Stimulated activated CD4-positive, alpha-beta T cell treated with anti-CD3 and anti-CD28 coated beads, Interleukin-1b, Interleukin-23, amount 100 ng/mL, for 1 hour (primary cell): ENCODE measurements around the gene TMEM131L.
"Not testable (repeated sequence)": the region's sequence is repeated elsewhere in the genome, so short reads cannot be mapped to it uniquely, and the experiment has no call there.

Source experiments
- DNase-seq, 2 donors: peaks; one replicate each; pipeline ENCODE4 v3.0.0-alpha.2; 2020; ENCODE audit warnings: low read depth in 2 of 2

The TMEM131L gene

DNA sequence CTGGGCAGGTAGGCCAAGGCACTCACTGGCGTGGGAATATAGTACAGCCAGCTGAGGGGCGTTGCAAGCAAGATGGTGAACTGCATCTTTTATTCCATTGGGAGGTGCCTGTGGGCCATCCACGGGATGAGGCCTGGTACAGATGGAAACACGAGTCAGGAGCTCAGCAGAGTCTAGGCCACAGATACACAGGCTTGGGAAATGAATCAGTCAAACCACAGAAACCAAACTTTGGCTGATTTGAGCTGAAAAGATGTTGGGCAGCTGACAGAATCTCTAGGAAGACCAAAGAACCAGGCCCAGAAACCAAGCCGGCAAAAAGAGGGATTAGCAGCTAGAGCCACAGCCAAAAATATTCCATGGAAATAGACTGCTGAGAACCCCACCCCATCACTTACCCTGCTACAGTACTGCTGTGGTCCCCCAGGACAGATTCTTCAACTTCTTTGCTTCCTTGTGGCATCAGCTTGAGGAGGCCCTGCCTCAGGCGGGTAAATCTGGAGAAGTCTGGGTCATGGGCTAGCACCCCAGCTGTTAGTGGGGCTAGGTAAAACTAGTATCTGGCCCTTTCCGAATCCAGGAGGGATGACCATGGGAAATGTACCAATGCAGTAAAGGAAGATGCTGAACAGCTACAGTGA is 75.4 kb downstream of the TMEM131L start:
- DNase-seq = no peak

DNA sequence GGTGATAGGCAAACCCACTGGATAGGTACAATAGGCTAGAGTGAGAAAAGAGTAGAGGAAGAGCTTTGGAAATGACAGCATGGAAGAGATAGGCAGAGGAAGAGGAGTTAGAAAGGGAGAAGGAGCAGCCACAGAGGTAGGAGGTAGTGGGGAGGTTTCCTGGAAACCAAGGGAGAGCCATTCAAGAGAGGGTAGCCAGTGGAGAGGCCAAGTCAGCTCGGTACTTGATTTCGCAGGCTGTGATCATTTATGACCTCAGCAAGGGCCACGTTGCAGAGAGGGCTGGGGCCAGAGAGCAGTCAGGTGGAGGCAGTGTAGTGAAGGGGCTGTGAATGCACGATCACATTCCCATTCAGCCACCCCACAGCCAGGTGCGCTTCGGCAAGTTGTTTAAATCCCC is 76.0 kb downstream of the TMEM131L start:
- no peak for DNase-seq

DNA sequence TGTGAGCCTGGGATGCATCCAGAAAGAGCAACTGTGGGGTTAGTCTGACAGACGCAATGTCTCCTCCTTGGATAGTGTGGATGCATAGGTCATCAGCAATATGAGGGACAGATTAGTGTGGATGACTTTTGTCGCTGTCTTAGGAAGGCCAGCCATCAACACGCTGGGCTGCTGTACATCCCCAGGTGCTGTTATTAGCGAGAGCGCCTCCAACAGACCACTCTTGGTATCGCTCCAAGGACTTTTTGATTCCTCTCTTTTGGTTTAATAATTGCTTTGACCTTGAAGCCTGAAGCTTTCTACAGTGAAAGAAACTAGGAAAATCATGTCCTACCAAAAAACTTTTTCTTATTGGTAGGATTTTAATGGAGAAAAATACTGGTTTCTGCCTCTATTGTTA is 76.7 kb downstream of the TMEM131L start:
- no peak for DNase-seq

DNA sequence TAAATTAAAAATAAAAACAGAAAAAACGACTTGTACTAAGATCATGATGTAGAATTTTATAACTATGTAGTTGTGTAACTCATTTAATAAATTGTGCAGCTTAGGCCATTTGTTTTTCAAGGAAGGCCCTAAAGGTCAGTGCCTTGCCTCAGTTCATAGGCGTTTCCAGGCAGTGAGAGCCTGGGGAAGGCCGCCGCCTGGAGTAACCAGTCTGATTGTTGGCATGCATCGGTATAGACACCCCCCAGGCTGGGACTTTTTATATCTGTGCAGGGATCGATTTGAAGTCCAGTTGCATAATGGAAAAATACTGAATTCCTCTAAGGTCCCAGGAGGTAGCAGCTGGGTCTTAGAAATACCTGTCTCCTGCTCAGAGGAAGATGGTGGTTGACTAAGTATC is 77.2 kb downstream of the TMEM131L start:
- no peak for DNase-seq

DNA sequence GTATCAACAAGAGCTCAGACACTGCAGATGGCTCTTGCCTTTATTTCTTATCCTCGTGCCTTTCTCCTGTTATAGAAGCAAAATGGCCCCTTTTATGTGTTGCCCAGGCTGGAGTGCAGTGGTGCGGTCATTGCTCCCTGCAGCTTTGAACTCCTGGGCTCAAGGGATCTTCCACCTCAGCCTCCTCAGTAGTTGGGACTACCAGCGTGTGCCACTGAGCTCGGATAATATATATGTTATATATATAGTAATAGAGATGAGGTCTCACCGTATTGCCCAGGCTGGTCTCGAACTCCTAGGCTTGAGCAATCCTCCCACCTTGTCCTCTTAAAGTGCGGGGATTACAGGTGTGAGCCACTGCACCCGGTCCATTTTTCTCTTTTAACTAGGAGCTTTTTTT is 79.7 kb downstream of the TMEM131L start:
- no peak for DNase-seq

DNA sequence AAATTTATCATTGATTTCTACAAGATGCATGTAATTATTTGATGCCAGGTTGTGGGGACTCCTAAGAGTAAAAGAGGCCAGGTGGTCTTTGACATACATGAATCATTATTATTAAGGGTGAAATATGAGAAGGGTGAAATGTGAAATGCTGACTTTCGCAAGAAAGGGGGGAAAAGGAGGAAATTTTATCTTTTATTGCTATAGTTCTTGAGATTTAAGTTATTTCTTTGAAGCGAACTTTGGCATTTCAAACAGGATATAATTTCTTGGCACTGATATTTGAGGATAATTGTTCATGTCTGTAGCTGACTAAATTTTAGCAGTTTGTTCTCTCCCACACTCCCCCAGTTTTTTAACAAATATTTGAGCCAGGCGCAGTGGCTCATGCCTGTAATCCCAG is 80.1 kb downstream of the TMEM131L start:
- no peak for DNase-seq

DNA sequence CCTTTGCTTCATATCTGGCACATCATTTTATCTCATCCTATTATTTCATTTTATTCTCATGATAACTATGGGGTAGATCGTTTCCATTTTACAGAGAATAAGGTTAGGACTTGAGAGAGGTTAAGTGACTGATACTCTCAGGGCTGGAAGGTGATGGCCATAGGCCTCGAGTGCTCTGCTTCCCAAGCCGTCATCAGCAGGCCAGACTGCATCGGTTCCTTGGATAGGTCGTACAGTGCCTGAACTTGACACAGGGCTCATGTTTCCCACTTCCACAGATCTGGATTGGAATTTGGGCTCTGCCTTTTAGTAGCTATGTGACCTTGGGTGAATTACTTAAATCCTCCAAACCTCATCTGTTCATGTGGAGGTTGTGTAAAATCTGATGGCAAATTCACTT is 81.4 kb downstream of the TMEM131L start:
- DNase-seq = no peak

DNA sequence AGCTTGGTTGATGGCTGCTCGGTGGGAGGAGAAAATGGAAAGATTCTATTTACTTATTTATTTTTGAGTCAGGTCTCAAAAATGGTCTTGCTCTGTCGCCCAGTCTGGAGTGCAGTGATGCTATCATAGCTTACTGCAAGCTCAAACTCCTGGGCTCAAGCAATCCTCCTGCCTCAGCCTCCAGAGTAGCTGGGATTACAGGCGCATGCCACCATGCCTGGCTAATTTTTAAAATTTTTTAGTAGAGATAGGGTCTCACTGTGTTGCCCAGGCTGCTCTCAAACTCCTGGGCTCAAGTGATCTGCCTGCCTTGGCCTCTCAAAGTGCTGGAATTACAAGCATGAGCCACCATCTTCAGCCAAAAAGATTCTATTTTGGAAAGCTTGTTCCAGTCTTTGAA is 82.7 kb downstream of the TMEM131L start:
- not testable (repeated sequence) for DNase-seq

DNA sequence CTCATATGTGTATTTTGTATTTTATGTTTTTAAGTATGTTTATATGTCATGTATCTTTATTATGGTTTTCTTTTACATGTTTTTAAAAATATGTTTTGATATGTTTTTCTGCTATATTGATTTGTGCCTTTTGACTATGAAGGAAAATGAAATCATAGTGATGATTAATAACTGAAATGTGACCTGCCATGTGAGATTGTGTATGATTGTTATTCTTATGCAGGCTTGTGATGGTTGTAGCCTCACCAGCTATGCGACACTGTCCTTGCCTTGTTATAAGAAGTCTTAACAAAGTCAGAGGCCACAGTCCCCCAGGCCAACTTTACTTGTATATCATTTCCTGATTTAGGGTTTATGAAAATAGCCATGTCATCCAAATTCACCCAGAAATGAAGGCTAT is 83.2 kb downstream of the TMEM131L start:
- DNase-seq = no peak

DNA sequence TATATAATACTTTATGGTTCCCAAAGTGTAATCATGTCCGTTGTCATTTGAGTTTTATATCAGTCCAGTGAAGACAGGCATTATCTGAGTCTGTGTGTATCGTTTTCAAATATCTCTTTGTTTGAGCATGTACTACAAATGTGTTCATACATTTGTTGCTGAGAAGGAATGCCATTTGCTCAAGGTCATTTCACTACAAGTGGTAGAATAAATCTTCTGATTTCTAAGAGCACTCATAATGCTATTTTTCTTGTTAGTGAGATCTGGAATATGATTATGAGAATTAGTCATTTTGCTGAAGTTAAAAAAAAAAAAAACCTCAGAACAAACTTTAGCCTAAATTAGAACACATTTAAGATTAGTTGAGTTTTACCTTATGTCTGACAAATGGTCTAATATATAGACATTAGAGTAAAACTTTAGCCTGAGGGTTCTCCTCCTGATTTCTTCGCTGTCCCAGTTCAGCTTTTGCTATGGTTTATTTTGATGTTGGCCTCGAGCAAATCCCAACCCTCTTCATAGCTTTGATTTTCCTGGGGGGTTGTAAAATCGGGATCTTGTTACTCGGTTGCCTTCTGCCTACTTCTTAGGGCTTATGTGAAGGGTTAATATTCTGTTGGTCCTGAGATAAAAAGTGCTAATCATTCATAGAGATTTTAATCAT is 87.1 kb downstream of the TMEM131L start:
- no peak for DNase-seq

DNA sequence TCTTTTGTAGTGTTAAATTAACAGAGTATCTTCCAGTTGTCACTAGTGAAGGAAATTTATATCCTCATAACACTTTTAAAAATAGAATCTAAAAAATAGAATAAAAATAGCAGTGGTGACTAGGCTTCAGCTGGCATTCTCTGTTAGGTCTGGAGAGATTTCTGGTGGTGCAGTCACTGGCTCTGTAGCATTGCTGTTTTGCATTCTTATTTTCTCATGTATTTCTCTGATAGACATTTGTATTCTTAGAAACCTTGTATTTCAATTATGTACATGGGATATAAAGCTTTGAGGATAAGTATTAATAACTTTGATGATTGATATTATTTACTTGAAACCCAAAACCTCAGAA is 87.6 kb downstream of the TMEM131L start:
- no peak for DNase-seq

DNA sequence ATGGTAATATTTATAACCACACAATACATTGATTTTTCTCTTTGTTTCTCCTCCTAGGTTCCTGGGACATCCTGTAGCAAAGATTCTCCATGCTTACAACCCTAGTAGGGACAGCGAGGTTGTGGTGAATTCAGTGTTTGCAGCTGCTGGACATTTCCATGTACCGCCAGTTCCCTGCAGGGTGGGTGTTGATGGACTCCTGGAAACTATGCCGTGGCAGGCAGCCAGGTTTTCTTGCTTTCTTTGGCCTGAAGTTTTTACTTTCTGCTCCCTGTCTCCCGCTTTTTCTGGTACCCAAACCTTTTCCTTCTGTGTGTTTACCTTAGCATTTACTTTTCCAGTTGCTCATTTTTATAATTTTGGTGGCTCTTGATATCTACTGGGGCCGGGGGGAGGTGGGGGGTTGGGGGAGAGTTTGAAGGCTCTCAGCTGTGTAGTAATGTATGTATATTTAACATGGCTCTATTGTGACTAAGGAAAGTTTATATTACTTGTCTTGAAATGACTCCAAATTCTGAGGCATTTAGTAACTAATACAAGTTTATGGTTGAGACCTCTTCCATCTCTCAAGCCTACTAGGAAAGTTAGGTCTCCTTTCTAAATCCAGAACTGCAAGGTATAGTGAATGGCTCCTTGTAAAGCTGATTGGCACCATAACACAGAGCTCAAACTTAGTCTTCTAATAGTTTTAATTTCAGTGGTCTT is 89.7 kb downstream of the TMEM131L start:
- DNase-seq = no peak

DNA sequence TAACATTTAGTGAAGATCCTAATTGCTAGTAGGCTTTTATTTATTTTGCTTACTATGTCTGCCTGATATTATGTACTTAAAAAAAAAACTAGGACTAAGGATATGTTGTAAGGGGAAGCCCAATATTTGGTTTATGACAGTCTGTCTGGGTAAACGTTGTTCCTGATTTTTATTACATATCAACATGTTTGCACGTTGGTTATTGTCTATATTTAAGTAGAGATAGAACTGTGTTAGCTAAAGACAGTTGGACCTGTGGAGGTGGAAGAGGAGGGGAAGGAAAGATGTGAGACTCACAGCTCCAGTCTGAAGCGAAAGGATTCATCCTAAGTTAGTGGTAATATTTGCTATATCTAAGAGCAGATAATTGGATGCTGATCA is 90.3 kb downstream of the TMEM131L start:
- no peak for DNase-seq

DNA sequence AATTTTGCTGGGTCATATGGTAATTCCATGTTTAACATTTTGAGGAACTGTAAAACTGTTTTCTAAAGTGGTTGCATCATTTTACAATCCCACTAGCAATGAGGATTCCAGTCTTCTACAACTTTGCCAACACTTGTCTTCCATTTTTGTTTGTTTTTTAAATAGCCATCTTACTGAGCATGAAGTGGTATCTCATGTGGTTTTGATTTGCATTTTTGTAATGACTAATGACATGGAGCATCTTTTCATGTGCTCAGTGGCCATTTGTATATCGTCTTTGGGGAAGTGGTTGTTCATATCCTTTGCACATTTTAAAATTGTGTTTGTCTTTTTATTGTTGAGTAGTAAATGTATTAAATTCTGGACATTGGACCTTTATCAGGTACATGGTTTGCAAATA is 94.7 kb downstream of the TMEM131L start:
- no peak for DNase-seq

DNA sequence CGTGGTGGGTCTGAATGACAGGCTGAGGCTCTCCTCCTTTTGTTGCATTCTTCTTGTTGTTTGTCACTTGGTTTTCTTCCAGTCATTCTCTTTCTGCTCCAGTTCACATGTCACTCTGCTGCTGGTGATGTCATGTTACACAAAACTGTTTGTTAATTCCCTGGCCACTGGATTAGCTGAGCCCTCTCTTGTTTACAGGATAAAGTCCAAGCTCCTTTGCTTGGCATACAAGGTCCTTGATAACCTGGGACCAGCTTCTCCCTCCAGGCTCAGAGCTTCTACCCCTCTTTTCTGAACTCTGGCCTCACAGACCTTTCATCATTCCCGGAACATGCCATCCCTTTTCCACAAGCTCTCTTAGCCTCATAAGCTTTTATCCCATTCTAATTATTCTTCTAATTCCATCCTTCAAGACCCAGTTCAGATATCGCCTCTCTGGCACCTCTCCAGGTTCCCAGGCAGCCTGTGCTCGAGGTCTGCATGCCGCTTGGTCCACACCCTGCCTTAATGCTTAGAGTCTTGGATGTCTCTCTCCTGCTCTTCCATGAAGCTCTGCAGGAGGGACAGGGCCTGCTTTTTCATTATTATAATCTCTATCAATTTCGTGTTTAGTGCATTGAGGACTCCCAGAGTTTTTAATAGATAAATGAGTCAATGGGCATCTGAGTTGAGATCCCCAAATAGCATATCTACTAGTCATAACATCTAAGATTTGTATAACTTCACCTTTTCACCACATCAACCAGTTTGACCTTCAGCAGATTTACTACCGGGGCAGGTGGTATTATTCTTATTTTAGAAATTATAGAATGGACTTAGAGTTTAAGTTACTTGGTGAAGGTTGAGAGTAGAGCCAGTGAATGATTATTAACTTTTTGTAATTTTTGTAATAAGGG is 98.7 kb downstream of the TMEM131L start:
- no peak for DNase-seq

DNA sequence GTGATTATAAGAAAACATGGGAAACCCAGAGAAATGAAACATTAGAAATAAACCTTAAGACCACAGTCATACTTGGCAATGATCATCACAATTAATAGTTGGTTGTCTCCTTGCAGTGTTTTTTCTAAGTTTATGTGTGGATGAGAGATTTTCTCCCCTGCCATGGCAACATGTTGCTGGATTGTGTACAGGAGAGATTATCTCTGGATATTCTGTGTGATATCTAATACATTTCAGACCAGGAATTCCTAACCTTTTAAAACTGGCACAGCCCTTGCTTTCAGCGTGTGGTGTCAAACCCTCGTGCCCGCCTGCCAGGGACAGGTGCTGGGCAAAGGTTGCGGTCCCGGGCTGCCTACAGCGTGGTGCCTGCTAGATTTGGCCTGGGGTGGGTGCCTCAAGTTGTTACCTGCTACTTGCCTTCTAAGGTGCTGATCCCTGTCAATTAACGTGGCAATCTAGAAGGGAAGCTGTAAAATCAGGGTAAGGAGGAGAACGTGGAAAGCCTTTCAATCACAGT is 100.5 kb downstream of the TMEM131L start:
- no peak for DNase-seq

DNA sequence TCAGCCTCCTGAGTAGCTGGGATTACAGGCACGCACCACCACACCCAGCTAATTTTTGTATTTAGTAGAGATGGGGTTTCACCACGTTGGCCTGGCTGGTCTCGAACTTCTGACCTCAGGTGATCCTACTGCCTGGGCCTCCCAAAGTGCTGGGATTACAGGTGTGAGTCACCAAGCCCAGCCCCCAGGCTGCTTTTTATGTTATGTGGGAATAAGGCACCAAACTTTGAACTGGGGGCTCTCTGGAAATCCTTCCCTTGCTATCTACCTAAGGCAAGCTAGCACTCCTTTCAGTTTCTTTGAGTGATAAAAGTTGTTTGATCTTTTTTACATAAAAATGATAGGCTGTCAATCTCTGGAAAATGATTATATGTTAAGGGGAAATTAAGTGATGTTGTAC is 101.5 kb downstream of the TMEM131L start:
- not testable (repeated sequence) for DNase-seq

DNA sequence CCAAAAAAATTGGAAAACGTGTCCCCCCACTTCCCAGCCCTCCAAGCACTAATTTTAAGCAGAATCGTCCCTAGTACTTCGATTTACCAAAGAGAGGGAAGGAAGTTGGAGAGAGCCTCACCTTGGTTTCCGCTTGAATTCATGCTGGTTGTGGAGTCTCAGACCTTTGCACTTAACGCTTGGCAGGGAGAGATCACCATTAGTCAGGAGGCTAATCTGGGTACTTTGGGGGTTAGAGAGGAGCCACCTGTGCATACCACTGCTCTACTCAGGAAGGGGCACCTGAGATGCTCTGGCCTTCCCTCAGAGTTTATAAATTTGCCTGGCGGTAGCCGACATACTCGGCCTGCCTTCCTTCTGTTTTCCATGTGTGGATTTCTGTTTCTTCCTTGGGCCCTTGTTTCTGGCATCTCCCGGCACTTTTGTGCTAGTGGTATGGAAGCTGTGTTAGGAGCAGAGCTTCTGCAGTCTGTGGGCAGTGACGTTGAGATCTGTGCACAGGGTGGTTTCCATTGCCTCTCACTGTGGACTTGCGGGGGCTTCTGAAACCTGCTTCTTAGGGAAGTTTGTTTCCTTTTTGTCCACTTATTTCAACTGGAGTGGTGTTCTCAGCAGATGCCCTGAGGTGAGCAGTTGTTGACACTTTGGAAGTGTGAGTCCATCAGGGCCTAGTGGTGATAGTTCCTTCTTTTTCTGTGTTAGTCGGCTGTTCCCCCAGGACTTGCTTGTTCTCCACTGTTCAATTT is 104.2 kb downstream of the TMEM131L start:
- no peak for DNase-seq

DNA sequence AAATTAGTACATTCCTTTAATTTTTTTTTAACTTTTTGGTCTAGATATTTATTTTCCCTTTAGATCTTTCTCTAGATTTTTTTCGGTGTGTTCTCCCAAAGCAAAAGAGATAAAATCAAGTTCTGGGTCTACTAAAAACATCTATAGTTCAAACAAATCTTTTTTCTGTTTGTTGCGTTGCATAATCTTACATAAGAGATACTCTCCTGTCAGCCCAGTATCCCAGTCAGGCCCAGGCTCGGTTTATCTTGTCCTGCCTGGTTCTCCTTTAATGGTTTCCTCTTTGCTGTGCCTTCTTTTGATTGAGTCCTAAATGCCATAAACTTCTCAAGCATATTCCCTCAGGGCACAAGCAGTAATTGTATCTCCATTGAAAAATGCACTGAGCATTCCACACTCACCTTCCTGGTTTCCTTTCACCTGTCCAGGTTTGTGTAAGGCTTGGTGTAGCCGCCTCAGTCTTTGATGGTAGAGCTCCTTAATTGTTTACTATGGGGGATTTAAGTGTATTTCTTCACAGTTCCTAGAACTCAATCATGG is 104.9 kb downstream of the TMEM131L start:
- no peak for DNase-seq

DNA sequence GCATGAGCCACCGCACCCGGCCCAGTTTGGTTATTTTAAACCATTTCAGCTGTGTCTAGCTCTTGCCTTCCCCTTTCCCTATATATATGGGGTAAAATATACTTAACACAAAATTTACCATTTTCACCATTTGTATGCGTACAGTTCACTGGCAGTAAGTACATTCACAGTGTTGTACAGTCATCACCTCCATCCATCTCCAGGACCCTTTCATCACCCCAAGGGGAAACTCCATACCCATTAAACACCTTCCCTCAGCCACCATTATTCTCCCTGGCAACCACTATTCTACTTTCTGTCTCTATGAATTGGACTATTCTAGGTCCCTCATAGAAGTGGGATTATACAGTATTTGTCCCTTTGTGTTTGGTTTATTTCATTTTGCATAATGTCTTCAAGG is 106.4 kb downstream of the TMEM131L start:
- DNase-seq = no peak

DNA sequence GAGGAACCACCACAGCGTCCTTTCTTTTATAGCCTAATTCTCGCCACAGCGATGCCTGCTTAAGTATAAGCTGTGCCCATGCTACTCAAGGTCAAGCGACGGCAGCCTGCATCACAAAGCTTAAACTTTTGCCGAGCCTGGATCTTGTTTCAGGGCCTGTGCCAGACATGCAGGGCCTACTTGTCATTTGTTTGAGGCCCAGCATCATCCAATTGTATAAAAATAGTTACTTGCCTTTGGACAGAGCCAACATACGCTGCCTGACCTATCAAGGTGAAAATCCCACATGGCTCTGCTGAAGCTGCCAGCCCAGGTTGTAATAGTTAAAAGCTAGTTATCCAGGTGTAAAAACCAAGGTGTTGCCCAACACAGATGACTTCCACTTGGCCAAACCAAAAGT is 107.1 kb downstream of the TMEM131L start:
- DNase-seq = no peak
